Upper lobe of right lung (tissue), 1 donor: ENCODE results near the gene ANK3. TPM values are rescaled to one million over a fixed set of nuclear protein-coding genes. Genes with fewer than 3 reads are reported as not detected.
A peak's percentile ranks its signal among the peaks of the same experiment; 100 is the strongest.

Source experiments
- ATAC-seq: fragments of 200-7000 bp; cut with Tn5 transposase; one replicate; pipeline ENCODE4 v1.9.1; 2020; ENCODE audit warnings: mild to moderate bottlenecking, moderate library complexity
- DNase-seq: peaks from one replicate; pipeline ENCODE4 v3.0.0-alpha.2; 2020
- H3K27ac ChIP-seq: fragments of 200-600 bp; one replicate; pipeline ENCODE4 v1.8.0; 2022
- H3K27me3 ChIP-seq: fragments of 200-600 bp; one replicate; pipeline ENCODE4 v1.8.0; 2022; ENCODE audit warnings: mild to moderate bottlenecking
- H3K36me3 ChIP-seq: fragments of 200-600 bp; one replicate; pipeline ENCODE4 v1.8.0; 2022
- H3K4me1 ChIP-seq: fragments of 200-600 bp; one replicate; pipeline ENCODE4 v1.8.0; 2022
- H3K4me3 ChIP-seq: fragments of 200-600 bp; one replicate; pipeline ENCODE4 v1.8.0; 2022; ENCODE audit warnings: mild to moderate bottlenecking
- H3K9me3 ChIP-seq: fragments of 200-600 bp; one replicate; pipeline ENCODE4 v1.8.0; 2022
- CTCF ChIP-seq: fragments of 200-600 bp; IDR thresholded peaks from one replicate; pipeline ENCODE4 v1.8.0; 2022; ENCODE audit warnings: antibody characterized with exemption
- intact Hi-C: fragments of 100-400 bp; cut with DNase I; formaldehyde crosslinking; loops from one replicate; pipeline ENCODE4 v1.11.0; 2022
- total RNA-seq: library from RNA; stranded (reverse); fragmentation: NEBNext Ultra II Directional; extraction: Animal tissue kit (Norgen Biotek cat#: 25700); gene quantifications from one replicate; pipeline ENCODE4 v1.2.1, GENCODE V29; 2021
- donor health status: DM: no; HTN: yes; CAD: no; lungs with severe emphysema.

The ANK3 gene
- total RNA-seq, 1 donor from 2014 or later = 91.1 TPM

DNA sequence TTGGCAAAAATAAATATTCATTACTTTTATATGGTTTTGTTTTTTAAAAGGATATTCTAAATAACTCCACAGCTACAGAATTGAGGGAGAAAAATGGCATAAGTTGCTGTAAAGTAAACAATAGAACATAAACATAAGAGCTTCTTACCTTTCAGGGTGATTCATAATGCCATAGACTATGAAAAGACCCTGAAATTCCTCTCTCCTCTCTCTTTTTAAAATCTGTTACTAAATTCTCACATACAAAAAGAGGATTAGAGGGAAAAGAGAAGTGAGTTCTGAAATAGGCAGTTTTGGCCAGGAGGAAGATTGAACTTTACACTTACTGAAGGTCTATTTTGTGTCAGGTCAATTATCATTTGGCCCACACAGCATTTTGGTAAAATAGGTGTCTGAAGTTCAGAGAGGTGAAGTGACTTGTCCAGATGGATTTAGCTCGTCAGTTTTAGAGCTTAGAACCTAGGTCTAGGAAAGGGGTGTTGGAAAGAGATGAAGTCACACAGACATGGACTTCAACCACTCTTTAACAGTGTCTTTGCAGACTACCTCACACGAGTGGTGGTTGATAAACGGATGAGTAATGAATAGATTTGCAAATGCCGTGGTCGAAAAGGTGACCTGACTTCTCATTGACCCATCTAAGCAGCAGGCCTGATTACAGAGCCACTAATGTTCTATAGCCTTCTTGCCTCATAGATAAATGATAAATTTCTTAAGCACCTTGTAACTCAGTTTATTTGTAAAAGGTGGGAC lies 292.7 kb downstream of the ANK3 start:
- Histone ChIP-seq H3K4me3 (no peak overlapping the region), H3K9me3 (no peaks in the 10 kb centered on the region), H3K4me1 (no peaks in the 10 kb centered on the region), H3K36me3 (no peaks in the 10 kb centered on the region), H3K27me3 (no peaks in the 10 kb centered on the region), H3K27ac (no peak overlapping the region)
- ATAC-seq (no peak), DNase-seq (no peak)
- TF ChIP-seq CTCF = no peak
- intact Hi-C loops = no loop called here

DNA sequence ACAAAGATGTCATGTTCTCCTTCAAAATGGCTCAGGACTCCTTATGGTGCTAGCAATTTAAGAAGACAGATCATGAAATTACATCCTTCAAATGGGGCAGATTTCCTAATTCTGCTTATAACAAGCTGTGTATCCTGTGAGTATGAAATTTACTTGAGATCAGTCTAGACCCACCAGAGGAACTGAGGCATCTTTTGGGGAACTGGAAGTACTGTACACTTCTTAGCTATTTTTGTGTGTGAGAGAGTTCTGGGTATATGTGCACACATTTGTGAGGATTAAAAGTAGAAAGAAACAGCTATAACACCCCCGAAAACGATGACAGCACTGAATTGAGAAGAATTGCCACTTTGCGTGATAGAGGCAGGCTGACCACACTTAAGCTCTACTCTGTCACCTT lies 296.4 kb downstream of the ANK3 start:
- intact Hi-C loops = no loop called here

GRCh38 chr10:60086862-60087261 lies 302.8 kb downstream of the ANK3 start:
- no peak overlapping the region for H3K4me3 ChIP-seq
- intact Hi-C loops = no loop called here
- TF ChIP-seq CTCF = no peak
- H3K9me3 ChIP-seq = no peaks in the 10 kb centered on the region
- H3K4me1 ChIP-seq = no peaks in the 10 kb centered on the region
- ATAC-seq (no peak), DNase-seq (no peak)
- H3K27ac ChIP-seq = no peak overlapping the region
- peaks cover 14% of the 10 kb centered on the region for H3K36me3 ChIP-seq
- H3K27me3 ChIP-seq = no peaks in the 10 kb centered on the region

More for the DNA sequence above, 296.4 kb downstream of the ANK3 start:
- Histone ChIP-seq H3K4me1 (no peaks in the 10 kb centered on the region), H3K27ac (no peak overlapping the region), H3K36me3 (no peaks in the 10 kb centered on the region), H3K9me3 (no peaks in the 10 kb centered on the region), H3K4me3 (no peak overlapping the region), H3K27me3 (no peaks in the 10 kb centered on the region)
- no peak for TF ChIP-seq CTCF
- DNase-seq (no peak), ATAC-seq (no peak)

DNA sequence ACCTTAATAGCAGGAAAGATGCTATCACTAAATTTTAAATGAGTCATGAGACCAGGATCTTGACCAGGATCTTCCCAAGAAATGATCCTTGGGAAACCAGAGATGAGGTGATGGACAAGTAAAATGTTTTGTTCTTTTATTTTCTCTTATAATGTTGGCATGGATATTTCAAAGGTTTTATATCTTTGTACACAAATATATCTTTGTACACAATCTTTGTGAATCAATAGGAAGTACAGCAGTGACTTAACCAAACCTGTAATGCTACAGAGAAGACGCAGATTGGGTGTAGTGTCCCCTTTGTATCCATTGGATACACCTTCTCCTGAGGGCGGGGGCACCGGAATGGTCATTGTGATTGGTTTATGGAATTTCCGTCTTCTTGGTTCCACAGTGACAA lies 303.3 kb downstream of the ANK3 start:
- H3K4me3 ChIP-seq = no peak overlapping the region
- no peaks in the 10 kb centered on the region for H3K9me3 ChIP-seq
- H3K27me3 ChIP-seq = no peaks in the 10 kb centered on the region
- DNase-seq (no peak), ATAC-seq (no peak)
- H3K36me3 ChIP-seq = peaks cover 14% of the 10 kb centered on the region
- intact Hi-C loops = no loop called here
- no peak for TF ChIP-seq CTCF
- H3K4me1 ChIP-seq = no peaks in the 10 kb centered on the region
- no peak overlapping the region for H3K27ac ChIP-seq

GRCh38 chr10:60082744-60083344 lies 306.8 kb downstream of the ANK3 start:
- intact Hi-C loops = no loop called here
- H3K9me3 ChIP-seq = no peaks in the 10 kb centered on the region

More at GRCh38 chr10:60082744-60083344, 306.8 kb downstream of the ANK3 start:
- Histone ChIP-seq H3K27ac (no peak overlapping the region), H3K27me3 (no peaks in the 10 kb centered on the region), H3K4me1 (no peaks in the 10 kb centered on the region), H3K4me3 (peak overlapping the region; percentile 17), H3K36me3 (peaks cover 22% of the 10 kb centered on the region)
- ATAC-seq (no peak), DNase-seq (no peak)
- TF ChIP-seq CTCF = no peak
